Choroid plexus epithelial cell (primary cell): ENCODE measurements around the gene LCP2.

Experiments used
- DNase-seq: peaks from one replicate; pipeline ENCODE4 v3.0.0-alpha.2; 2010; ENCODE audit warnings: low read depth
- H3K4me3 ChIP-seq: 2 replicates; pipeline ENCODE4 v1.5.1; 2011; ENCODE audit warnings: low read depth, mild to moderate bottlenecking, control low read depth, low read length, moderate library complexity
- CTCF ChIP-seq: conservative IDR thresholded peaks from 2 replicates; pipeline ENCODE4 v1.5.1; 2011; ENCODE audit warnings: low read depth, mild to moderate bottlenecking, control low read depth, inconsistent platforms, low read length, moderate library complexity

LCP2 gene

GRCh38 chr5:170206216-170206615, 91.4 kb downstream of the LCP2 start:
- H3K4me3 ChIP-seq: no peak overlapping the region
- no peak for TF ChIP-seq CTCF
- DNase-seq: no peak

- H3K4me3 ChIP-seq: no peak overlapping the region
- TF ChIP-seq CTCF: no peak
- no peak for DNase-seq
Observed at GRCh38 chr5:170204202-170204601, 93.4 kb downstream of the LCP2 start.

GRCh38 chr5:170202117-170202516, 95.5 kb downstream of the LCP2 start:
- no peak overlapping the region for H3K4me3 ChIP-seq
- no peak for DNase-seq
- no peak for TF ChIP-seq CTCF

GRCh38 chr5:170201311-170201710, 96.3 kb downstream of the LCP2 start:
- no peak for TF ChIP-seq CTCF
- no peak overlapping the region for H3K4me3 ChIP-seq
- no peak for DNase-seq

- no peak overlapping the region for H3K4me3 ChIP-seq
- no peak for DNase-seq
- no peak for TF ChIP-seq CTCF
Observed at GRCh38 chr5:170200876-170201275, 96.7 kb downstream of the LCP2 start.
